Esophagus muscularis mucosa (tissue), 4 donors: ENCODE measurements around the gene GLP2R. TPM values are rescaled to one million over a fixed set of nuclear protein-coding genes. Genes with fewer than 3 reads are reported as not detected.

ENCODE experiments used
- DNase-seq: peaks from one replicate; pipeline ENCODE4 v3.0.0-alpha.2; 2017; ENCODE audit errors: extremely low spot score
- H3K27ac ChIP-seq, 4 donors: fragments of 200-600 bp; sonication (generic); replicated peaks in 1 of 4; 1 replicate in 3 of 4; 2 replicates in 1 of 4; pipeline ENCODE4 v1.5.1; 2016 to 2019; ENCODE audit warnings: mild to moderate bottlenecking in 1 of 4
- H3K27me3 ChIP-seq, 4 donors: fragments of 200-600 bp; sonication (generic); one replicate each; pipeline versions ENCODE4 v1.5.1 to v1.6.0; 2016 to 2019
- H3K36me3 ChIP-seq, 4 donors: fragments of 200-600 bp; sonication (generic); one replicate each; pipeline ENCODE4 v1.5.1; 2016 to 2019
- H3K4me1 ChIP-seq, 4 donors: fragments of 200-600 bp; sonication (generic); one replicate each; pipeline ENCODE4 v1.5.1; 2016 to 2019
- H3K4me3 ChIP-seq, 4 donors: fragments of 200-600 bp; sonication (generic); 1 replicate in 2 of 4; 2 replicates in 2 of 4; pipeline ENCODE4 v1.5.1; 2016 to 2019; ENCODE audit warnings: mild to moderate bottlenecking in 4 of 4, moderate library complexity in 1 of 4
- H3K9me3 ChIP-seq, 4 donors: fragments of 200-600 bp; sonication (generic); 1 replicate in 3 of 4; 2 replicates in 1 of 4; pipeline ENCODE4 v1.5.1; 2016 to 2019
- CTCF ChIP-seq, 3 experiments: fragments of 200-600 bp in 2 of 3; fragments of 450-650 bp in 1 of 3; sonication (generic) in 2 of 3; IDR thresholded peaks; one replicate each; pipeline ENCODE4 v1.5.1; 2017 to 2019; ENCODE audit warnings: antibody characterized with exemption in 3 of 3, mild to moderate bottlenecking in 2 of 3, moderate library complexity in 1 of 3
- EP300 ChIP-seq: sonication (generic); formaldehyde crosslinking; IDR thresholded peaks from one replicate; pipeline ENCODE4 v1.6.1; 2017; ENCODE audit warnings: antibody characterized with exemption
- POLR2A ChIP-seq: fragments of 450-650 bp; IDR thresholded peaks from one replicate; pipeline ENCODE4 v1.6.1; 2017; ENCODE audit warnings: antibody characterized with exemption, moderate library complexity, mild to moderate bottlenecking, low read depth
- POLR2AphosphoS5 ChIP-seq, 2 donors: sonication (generic); formaldehyde crosslinking; IDR thresholded peaks; one replicate each; pipeline ENCODE4 v1.6.1; 2017; ENCODE audit warnings: antibody characterized with exemption in 2 of 2
- WGBS: methylation state at CpG from one replicate; pipeline ENCODE4 v1.1.5; 2018; 5-methylcytosine and 5-hydroxymethylcytosine counted together
- intact Hi-C: fragments of 100-400 bp; cut with DNase I; formaldehyde crosslinking; loops from one replicate; pipeline ENCODE4 v1.15.1; 2023
- total RNA-seq, 4 donors: library from RNA; depleted of rRNA; stranded (reverse); fragments of >200 nt; gene quantifications; one replicate each; pipeline versions ENCODE4 v1.1.0 to v1.2.1, GENCODE V29; 2016

Gene GLP2R
- total RNA-seq, 4 donors from 2014 or later, result 9.1 to 16.6 (median 14.6) TPM

GRCh38 chr17:9814337-9814945 is 11.3 kb upstream of the GLP2R start:
- intact Hi-C loops, result no loop called here

GRCh38 chr17:9816472-9816871 is 9.3 kb upstream of the GLP2R start:
- 53% methylated on average over 10 of the region's 10 CpGs for WGBS
- Histone ChIP-seq H3K4me3 (no peak overlapping the region), H3K9me3 (no peaks in the 10 kb centered on the region), H3K36me3 (no peaks in the 10 kb centered on the region), H3K4me1 (peaks cover 0 to 15% (median 11%) of the 10 kb centered on the region in 4 donors), H3K27me3 (no peaks in the 10 kb centered on the region), H3K27ac (no peak overlapping the region)
- TF ChIP-seq POLR2A (no peak), CTCF (IDR thresholded peaks at IDR 0.05) (no peak), POLR2AphosphoS5 (IDR thresholded peaks at IDR 0.05) (no peak), EP300 (no peak)
- DNase-seq, result no peak
- intact Hi-C loops, result no loop called here

More at GRCh38 chr17:9814337-9814945, 11.3 kb upstream of the GLP2R start:
- 81% methylated on average over 14 of the region's 14 CpGs for WGBS
- Histone ChIP-seq H3K27me3 (no peaks in the 10 kb centered on the region), H3K27ac (no peak overlapping the region), H3K36me3 (no peaks in the 10 kb centered on the region), H3K9me3 (no peaks in the 10 kb centered on the region), H3K4me3 (no peak overlapping the region), H3K4me1 (peaks cover 0 to 7% (median 3%) of the 10 kb centered on the region in 4 donors)
- TF ChIP-seq CTCF (IDR thresholded peaks at IDR 0.05), result no peak
- TF ChIP-seq EP300, result no peak
- no peak for TF ChIP-seq POLR2AphosphoS5 (IDR thresholded peaks at IDR 0.05)
- no peak for TF ChIP-seq POLR2A
- no peak for DNase-seq

GRCh38 chr17:9817086-9817485 is 8.6 kb upstream of the GLP2R start:
- H3K27me3 ChIP-seq, result no peaks in the 10 kb centered on the region
- DNase-seq, result no peak
- WGBS, result 49% methylated on average over 8 of the region's 8 CpGs
- H3K9me3 ChIP-seq, result no peaks in the 10 kb centered on the region
- no peak for TF ChIP-seq POLR2AphosphoS5 (IDR thresholded peaks at IDR 0.05)
- TF ChIP-seq CTCF (IDR thresholded peaks at IDR 0.05), result no peak
- no peak for TF ChIP-seq EP300
- TF ChIP-seq POLR2A, result no peak
- intact Hi-C loops, result no loop called here
- no peak overlapping the region for H3K4me3 ChIP-seq
- peaks cover 0 to 16% (median 10%) of the 10 kb centered on the region in 4 donors for H3K4me1 ChIP-seq
- no peak overlapping the region for H3K27ac ChIP-seq
- no peaks in the 10 kb centered on the region for H3K36me3 ChIP-seq

- no peaks in the 10 kb centered on the region for H3K9me3 ChIP-seq
- H3K27ac ChIP-seq, result no peak overlapping the region
- DNase-seq, result no peak
- H3K36me3 ChIP-seq, result no peaks in the 10 kb centered on the region
- intact Hi-C loops, result no loop called here
- WGBS, result 59% methylated on average over 4 of the region's 4 CpGs
- H3K4me3 ChIP-seq, result no peak overlapping the region
- TF ChIP-seq POLR2A (no peak), CTCF (IDR thresholded peaks at IDR 0.05) (no peak), POLR2AphosphoS5 (IDR thresholded peaks at IDR 0.05) (no peak), EP300 (no peak)
- H3K4me1 ChIP-seq, result peaks cover 0 to 16% (median 10%) of the 10 kb centered on the region in 4 donors
- H3K27me3 ChIP-seq, result no peaks in the 10 kb centered on the region
These were observed 7.0 kb upstream of the GLP2R start for GRCh38 chr17:9818760-9819159.

GRCh38 chr17:9820448-9820847 is 5.3 kb upstream of the GLP2R start:
- H3K4me3 ChIP-seq, result no peak overlapping the region
- no peak for DNase-seq
- intact Hi-C loops, result no loop called here
- 74% methylated on average over 3 of the region's 3 CpGs for WGBS
- peak overlapping the region in 2 of 4 donors; percentile 27 to 28 for H3K27ac ChIP-seq
- no peaks in the 10 kb centered on the region for H3K36me3 ChIP-seq
- H3K27me3 ChIP-seq, result no peaks in the 10 kb centered on the region
- H3K4me1 ChIP-seq, result peaks cover 0 to 17% (median 14%) of the 10 kb centered on the region in 4 donors
- TF ChIP-seq POLR2AphosphoS5 (IDR thresholded peaks at IDR 0.05) (no peak), POLR2A (no peak), EP300 (no peak), CTCF (IDR thresholded peaks at IDR 0.05) (no peak)
- no peaks in the 10 kb centered on the region for H3K9me3 ChIP-seq
